ACC112 (cell line): ENCODE measurements around the gene GOLGA6L10.
"Not testable (repeated sequence)": the region's sequence is repeated elsewhere in the genome, so short reads cannot be mapped to it uniquely, and the experiment has no call there.

ENCODE experiments used
- H2AFZ ChIP-seq: fragments of 200-600 bp; sonication (generic); one replicate; pipeline ENCODE4 v1.6.0; 2017; ENCODE audit warnings: antibody characterized with exemption, low read length; ENCODE audit not compliant: unreplicated experiment
- H3K27ac ChIP-seq: fragments of 200-600 bp; sonication (generic); 2 replicates; pipeline ENCODE4 v1.5.1; 2014; ENCODE audit warnings: low read depth, mild to moderate bottlenecking, antibody characterized with exemption, low read length, moderate library complexity
- H3K27me3 ChIP-seq: fragments of 200-600 bp; sonication (generic); 2 replicates; pipeline ENCODE4 v1.6.1; 2014; ENCODE audit warnings: mild to moderate bottlenecking, antibody characterized with exemption, low read length, moderate library complexity, mixed read lengths; ENCODE audit not compliant: insufficient read depth
- H3K36me3 ChIP-seq: fragments of 200-600 bp; sonication (generic); 2 replicates; pipeline ENCODE4 v1.6.1; 2016; ENCODE audit warnings: mild to moderate bottlenecking, antibody characterized with exemption, low read length, moderate library complexity, mixed read lengths; ENCODE audit not compliant: insufficient read depth
- H3K4me1 ChIP-seq: fragments of 200-600 bp; sonication (generic); one replicate; pipeline ENCODE4 v1.6.1; 2016; ENCODE audit warnings: low read length, mixed read lengths; ENCODE audit not compliant: insufficient read depth, unreplicated experiment, control insufficient read depth
- H3K4me3 ChIP-seq: fragments of 200-600 bp; sonication (generic); 2 replicates; pipeline ENCODE4 v1.5.1; 2014; ENCODE audit warnings: mild to moderate bottlenecking, low read depth, low read length
- H3K79me2 ChIP-seq: fragments of 200-600 bp; sonication (generic); one replicate; pipeline ENCODE4 v1.6.0; 2016; ENCODE audit warnings: low read length; ENCODE audit not compliant: control insufficient read depth, unreplicated experiment, insufficient read depth

The GOLGA6L10 gene

DNA sequence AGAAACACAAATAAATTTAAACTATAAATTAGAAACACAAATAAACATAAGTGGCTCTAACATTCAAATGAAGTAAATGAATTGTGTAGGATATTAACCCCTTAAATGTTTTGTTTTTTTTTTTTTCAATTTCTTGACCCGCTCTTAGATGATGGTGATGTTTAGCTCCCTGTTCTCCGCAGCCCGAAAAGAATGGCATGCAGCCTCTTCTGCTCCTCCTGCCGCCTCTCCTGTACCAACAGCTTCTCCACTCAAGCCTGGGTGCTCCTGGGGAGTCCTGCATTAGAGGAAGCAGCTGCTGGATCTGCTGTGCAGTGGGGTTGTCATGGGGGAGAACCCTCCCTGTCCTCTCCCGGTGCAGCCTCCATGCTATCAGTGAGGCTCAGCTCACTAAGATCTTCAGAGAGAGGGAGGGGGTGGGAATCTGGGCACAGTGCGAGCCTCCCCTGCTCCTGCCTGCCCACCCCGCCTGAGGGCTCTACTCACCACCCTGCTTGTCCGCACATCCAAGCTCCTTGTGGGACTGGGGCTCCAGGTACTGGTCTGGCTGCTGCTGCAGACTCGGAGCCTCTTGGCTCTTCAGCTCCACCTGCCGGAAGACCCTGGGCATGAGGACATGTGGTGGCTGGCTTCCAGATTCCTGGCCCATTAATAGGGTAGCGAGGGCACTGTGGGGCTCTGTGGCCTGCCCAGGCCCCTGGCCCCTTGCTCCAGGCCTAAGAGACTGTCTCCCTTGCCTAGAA is 6.5 kb downstream of the GOLGA6L10 start:
- H2AFZ ChIP-seq, H3K79me2 ChIP-seq, H3K4me1 ChIP-seq, H3K27me3 ChIP-seq, H3K4me3 ChIP-seq, H3K36me3 ChIP-seq, H3K27ac ChIP-seq: not testable (repeated sequence)

DNA sequence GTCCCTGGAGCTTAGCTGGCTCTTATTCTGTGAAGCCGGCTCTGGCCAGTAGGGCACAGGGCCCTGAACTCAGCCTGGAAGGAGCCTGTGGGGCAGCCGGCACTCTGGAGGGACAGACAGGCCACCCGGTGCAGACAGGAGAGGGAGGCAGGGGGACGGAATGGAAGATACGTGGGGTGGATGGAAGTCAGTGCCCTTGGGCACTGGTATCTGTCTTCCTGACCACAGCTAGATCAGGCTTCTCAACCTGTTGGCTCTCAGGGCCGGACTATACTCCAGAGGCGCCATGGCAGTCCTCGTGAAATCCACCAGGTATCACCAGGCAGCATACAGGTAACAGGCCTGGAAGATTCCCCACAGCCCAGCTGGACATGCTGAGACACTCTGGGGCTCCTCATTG is 10.7 kb downstream of the GOLGA6L10 start:
- H3K36me3 ChIP-seq, H3K27ac ChIP-seq, H3K4me1 ChIP-seq, H3K27me3 ChIP-seq, H2AFZ ChIP-seq, H3K79me2 ChIP-seq, H3K4me3 ChIP-seq: not testable (repeated sequence)

DNA sequence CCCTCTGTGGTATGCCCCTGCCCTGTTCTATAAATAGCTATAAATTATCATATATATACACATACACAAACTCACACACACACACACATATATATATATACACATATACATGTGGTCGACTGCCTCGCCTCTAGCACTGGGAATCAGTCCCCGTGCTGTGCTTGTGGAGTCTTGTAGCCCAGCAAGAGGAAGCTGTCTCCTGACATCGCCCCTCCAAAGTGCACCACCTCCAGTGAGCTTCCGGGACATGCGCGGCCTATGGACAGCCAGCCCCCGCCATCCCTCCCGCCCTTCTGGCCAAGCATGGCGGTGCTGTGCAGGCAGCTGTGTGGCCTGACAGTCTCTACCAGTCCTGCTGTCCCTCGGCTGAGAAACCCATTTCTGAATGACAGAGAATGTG is 11.2 kb downstream of the GOLGA6L10 start:
- H2AFZ ChIP-seq, H3K4me3 ChIP-seq, H3K79me2 ChIP-seq, H3K27ac ChIP-seq, H3K27me3 ChIP-seq, H3K4me1 ChIP-seq, H3K36me3 ChIP-seq: not testable (repeated sequence)

DNA sequence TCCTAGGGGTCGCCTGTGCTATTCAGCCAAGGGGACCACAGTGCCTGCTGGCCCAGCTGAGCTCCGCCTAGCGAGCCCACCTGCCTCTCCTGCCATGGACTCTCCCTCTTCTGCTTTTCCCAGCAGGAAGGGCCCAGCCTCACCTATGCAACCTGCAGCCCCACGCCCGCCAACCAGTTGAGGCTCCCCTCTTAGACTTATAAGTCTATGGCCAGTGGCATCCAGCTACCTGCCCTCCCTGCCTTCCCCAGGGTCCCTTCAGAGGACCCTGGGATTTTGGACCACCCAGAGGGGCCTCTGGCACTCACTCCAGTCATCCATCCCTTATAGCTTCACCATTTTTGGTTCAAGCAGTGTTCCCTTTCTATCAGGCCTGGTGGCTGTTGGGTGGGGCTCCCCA is 12.2 kb downstream of the GOLGA6L10 start:
- H3K4me1 ChIP-seq, H2AFZ ChIP-seq, H3K79me2 ChIP-seq, H3K36me3 ChIP-seq, H3K27me3 ChIP-seq, H3K4me3 ChIP-seq, H3K27ac ChIP-seq: not testable (repeated sequence)

DNA sequence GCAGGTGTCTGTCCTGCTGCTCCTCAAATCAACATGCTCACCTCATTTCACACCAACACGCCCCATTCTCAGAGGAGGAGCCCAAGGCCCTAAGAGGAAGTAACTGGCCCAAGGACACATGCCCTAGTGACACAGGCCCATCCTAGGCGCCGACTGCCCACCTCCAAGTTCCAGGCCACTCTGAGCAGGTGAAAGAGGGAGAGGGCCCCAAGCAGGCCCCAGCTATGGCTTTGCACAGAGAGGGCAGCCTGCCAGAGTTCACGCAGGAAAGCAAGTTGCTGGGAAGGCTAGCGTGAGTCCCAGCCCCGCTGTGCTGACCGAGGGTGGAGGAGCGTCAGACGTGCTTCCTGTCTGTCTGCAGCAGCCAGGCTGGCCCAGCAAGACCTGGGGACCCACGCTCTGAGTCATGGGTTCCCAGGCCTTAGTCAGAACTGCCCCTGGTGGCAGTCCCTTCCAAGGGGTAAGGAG is 13.1 kb downstream of the GOLGA6L10 start:
- H3K27ac ChIP-seq, H3K79me2 ChIP-seq, H3K36me3 ChIP-seq, H3K4me1 ChIP-seq, H2AFZ ChIP-seq, H3K27me3 ChIP-seq, H3K4me3 ChIP-seq: not testable (repeated sequence)

DNA sequence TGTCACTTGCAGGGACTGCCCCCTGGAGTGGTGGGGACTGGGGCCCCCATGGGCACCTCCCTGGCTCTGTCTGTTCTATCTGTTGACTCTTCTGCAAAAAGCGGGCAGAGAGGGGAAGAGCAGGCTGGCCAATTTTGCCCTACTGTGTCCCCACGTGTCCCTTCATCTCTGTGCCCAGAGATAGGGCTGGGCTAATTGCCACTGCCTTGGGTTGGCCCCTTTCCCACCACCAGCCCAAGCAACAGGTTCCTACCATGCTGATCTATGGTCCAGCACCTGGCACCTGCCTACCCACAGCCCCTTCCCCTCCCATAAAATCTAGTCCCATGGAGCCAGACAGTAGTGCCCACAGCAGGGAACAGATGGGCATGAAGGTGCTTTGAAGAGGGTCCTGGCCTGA is 14.3 kb downstream of the GOLGA6L10 start:
- H3K4me1 ChIP-seq, H3K4me3 ChIP-seq, H3K79me2 ChIP-seq, H3K27me3 ChIP-seq, H3K36me3 ChIP-seq, H2AFZ ChIP-seq, H3K27ac ChIP-seq: not testable (repeated sequence)

DNA sequence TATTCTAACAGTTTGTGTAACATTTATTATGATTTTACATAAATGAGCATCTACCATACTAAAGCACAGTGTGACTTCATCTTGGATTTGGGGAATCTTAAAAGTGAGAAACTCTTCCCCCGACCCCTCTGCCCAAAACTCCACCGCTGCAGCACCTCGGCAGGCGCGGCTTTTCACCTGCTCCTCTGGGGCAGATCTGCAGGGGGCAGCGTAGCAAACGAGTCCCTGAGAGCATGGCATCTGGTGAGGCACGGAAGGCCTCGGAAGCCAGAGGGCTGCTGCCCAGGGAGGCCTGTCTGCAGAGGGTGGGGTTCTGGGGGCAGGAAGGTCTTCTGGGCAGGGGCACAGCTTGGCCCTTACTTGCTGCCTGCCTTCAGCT is 14.7 kb downstream of the GOLGA6L10 start:
- not testable (repeated sequence) for H3K4me3 ChIP-seq, H3K79me2 ChIP-seq, H3K4me1 ChIP-seq, H3K27me3 ChIP-seq, H2AFZ ChIP-seq, H3K27ac ChIP-seq, H3K36me3 ChIP-seq

DNA sequence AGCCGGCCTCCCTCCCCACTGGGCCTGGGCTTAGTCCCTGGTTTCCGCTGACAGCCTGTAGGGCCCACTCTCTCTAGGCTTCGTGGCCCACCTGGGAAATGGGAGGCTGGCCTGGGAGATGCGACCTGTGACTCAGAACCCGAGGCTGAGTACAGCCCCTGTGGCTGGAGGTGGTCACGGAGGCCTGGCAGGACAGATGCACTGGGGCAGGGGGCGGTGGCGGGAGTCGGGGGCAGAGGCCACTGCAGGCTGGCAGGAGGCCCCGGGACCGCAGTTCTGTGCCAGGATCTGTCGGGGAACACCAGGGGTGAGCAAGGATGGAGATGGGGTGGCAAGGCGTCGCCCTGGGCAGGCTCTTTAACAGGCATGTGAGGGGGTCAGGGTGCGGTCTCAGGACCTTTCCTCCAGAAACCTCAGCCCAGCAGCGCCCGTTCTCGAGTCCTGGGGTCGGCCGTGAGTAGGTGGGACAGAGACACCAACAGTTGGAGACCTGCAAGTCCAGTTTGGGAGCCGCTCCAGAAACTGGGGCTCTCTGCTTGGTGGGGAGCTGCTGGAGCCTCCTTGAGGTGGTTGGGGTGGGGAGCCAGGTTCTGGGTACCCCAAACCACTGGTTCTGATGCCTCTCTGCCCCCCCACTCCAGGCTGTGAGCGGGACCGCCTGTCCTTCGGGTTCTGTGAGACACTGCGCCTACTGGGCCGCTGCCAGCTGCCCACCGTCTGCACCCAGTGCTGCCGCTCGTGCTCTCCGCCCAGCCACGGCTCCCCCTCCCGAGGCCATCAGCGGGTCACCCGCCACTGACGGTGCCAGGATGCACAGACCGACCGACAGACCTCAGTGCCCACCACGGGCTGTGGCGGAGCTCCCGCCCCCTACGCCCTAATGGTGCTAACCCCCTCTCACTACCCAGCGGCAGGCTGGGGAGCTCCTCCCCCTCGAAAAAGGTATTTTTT is 15.4 kb downstream of the GOLGA6L10 start:
- H2AFZ ChIP-seq, H3K27ac ChIP-seq, H3K27me3 ChIP-seq, H3K79me2 ChIP-seq, H3K4me1 ChIP-seq, H3K4me3 ChIP-seq, H3K36me3 ChIP-seq: not testable (repeated sequence)

DNA sequence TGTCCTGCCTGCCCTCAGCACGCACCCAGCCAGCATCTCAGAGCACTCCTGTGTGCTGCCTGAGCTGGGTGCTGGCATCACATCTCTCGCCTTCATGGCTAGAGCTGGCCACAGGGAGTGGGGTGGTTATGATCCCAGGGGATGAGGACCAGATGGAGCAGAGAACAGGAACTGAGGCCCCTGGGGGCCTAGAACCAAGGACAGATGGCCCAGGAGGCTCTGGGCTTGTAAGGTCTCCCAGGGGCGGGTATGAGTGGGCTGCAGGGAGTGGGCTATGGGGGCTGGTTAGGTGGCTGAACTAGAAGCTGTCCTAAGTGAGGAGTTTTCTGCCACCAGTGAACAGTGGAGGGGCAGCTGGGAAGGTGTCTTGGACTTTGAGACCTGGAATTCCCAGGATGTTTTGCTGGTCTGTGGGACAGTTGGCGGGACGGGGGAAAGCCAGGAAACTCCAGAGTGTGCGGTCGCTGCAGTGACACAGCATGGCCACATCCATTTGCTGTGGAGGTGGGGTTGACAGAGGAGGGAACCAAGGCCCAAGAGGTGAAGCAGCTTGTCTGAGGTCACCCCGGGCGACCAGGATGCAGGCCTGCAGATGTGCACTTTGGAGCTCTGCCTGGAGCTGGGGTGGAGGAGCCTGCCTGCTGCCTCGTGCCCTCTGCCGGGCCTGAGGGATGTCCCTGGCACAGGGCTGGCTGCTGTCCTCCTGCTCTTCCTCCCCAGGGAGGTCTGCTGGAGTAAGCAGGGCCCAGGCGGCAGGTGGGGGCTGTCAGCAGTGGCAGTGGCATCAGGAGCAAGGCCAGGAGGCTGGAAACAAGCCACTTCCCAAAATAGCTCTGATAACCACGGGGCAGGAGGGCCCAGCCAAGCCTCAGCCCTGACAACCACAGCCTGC is 16.3 kb downstream of the GOLGA6L10 start:
- H3K4me1 ChIP-seq, H2AFZ ChIP-seq, H3K4me3 ChIP-seq, H3K79me2 ChIP-seq, H3K27ac ChIP-seq, H3K36me3 ChIP-seq, H3K27me3 ChIP-seq: not testable (repeated sequence)

DNA sequence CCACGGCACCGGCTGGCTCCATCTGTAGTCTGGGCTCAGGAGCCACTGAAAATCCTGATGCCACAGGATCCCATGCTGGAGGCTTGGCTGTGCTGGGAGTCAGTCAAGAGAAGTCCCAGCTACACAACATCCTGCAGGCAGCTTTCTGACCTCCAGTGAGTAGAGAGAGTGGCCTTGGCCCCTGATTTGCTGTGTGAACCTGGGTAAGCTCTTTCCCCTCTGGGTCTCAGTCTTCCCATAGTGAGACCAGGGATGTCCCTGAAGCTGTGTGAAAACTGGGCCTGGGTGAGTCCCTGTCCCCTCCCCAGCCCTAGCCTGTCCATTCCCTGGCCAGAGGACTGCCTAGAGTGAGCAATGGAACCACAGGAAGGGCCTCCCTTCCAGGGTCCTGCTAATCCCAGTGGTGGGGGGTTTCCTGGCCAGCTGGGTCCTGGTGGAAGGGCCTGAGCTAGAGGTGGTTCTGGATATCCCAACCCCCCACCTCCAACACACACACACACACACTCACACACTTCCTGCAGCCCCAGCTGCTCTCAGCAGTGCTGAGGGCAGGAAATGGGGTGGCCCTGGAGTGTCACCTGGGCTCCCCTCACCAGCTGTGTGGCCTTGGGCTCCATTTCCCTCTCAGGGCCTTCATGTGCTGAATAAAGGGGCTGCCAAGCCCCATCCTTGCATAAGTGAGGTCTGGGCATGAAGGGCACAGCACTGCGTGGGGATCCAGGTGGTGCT is 17.5 kb downstream of the GOLGA6L10 start:
- not testable (repeated sequence) for H3K79me2 ChIP-seq, H3K36me3 ChIP-seq, H3K4me1 ChIP-seq, H3K27ac ChIP-seq, H2AFZ ChIP-seq, H3K27me3 ChIP-seq, H3K4me3 ChIP-seq
